ENCODE measurements around the gene KCTD14.

- TF ChIP-seq CTCF (IDR thresholded peaks at IDR 0.05) (no peak), ZFX (IDR thresholded peaks at IDR 0.05; ENCODE audit: borderline replicate concordance) (no peak)
Observed at GRCh38 chr11:78065203-78065602, 42.1 kb upstream of the KCTD14 start.

Measured in 22Rv1 (cell line).